Natural killer cell (primary cell): Measurements from ENCODE around the gene ROBO1. TPM values are rescaled to one million over a fixed set of nuclear protein-coding genes. Genes with fewer than 3 reads are reported as not detected.

Experiments used
- ATAC-seq, 3 donors: fragments of 150-1000 bp in 2 of 3; fragments of 200-7000 bp in 1 of 3; cut with Tn5 transposase; 1 replicate in 1 of 3; 2 replicates in 2 of 3; pipeline ENCODE4 v1.10.0; 2021; ENCODE audit warnings: mild to moderate bottlenecking in 2 of 3, moderate library complexity in 2 of 3
- DNase-seq, 2 donors: peaks; one replicate each; pipeline versions ENCODE4 v3.0.0 to v3.0.0-alpha.2; 2013 to 2021; ENCODE audit warnings: mixed read lengths in 1 of 2
- H3K27ac ChIP-seq: one replicate; pipeline ENCODE4 v1.5.1; 2013; ENCODE audit warnings: mild to moderate bottlenecking, low read length
- H3K27me3 ChIP-seq: one replicate; pipeline ENCODE4 v1.6.1; 2013; ENCODE audit warnings: low read length; ENCODE audit not compliant: control insufficient read depth, insufficient read depth
- H3K36me3 ChIP-seq: one replicate; pipeline ENCODE4 v1.6.1; 2013; ENCODE audit warnings: low read length; ENCODE audit not compliant: control insufficient read depth, insufficient read depth
- H3K4me1 ChIP-seq: one replicate; pipeline ENCODE4 v1.6.1; 2013; ENCODE audit warnings: low read length; ENCODE audit not compliant: control insufficient read depth, insufficient read depth
- H3K4me3 ChIP-seq: one replicate; pipeline ENCODE4 v1.5.1; 2013; ENCODE audit warnings: low read length
- H3K9me3 ChIP-seq: one replicate; pipeline ENCODE4 v1.6.1; 2013; ENCODE audit warnings: low read length; ENCODE audit not compliant: control insufficient read depth, insufficient read depth
- H3K27ac Mint-ChIP-seq, 2 donors: one replicate each; pipeline ENCODE4 v1.8.0; 2022; ENCODE audit warnings: mild to moderate bottlenecking in 2 of 2, mixed read lengths in 2 of 2, moderate library complexity in 1 of 2
- H3K27me3 Mint-ChIP-seq, 2 donors: one replicate each; pipeline ENCODE4 v1.8.0; 2022; ENCODE audit warnings: low read depth in 2 of 2, mixed read lengths in 2 of 2
- H3K36me3 Mint-ChIP-seq: one replicate; pipeline ENCODE4 v1.8.0; 2022; ENCODE audit warnings: mixed read lengths
- H3K4me1 Mint-ChIP-seq, 2 donors: one replicate each; pipeline ENCODE4 v1.8.0; 2022; ENCODE audit warnings: mixed read lengths in 2 of 2
- H3K4me3 Mint-ChIP-seq: one replicate; pipeline ENCODE4 v1.8.0; 2022; ENCODE audit warnings: mild to moderate bottlenecking, moderate library complexity, mixed read lengths
- H3K9me3 Mint-ChIP-seq, 2 donors: one replicate each; pipeline ENCODE4 v1.8.0; 2022; ENCODE audit warnings: mixed read lengths in 2 of 2
- CTCF ChIP-seq: fragments of 200-600 bp; IDR thresholded peaks from one replicate; pipeline ENCODE4 v1.8.0; 2022; ENCODE audit warnings: antibody characterized with exemption
- WGBS: methylation state at CpG from one replicate; pipeline ENCODE4 v1.1.7; 2013; ENCODE audit warnings: missing lambda C conversion rate; ENCODE audit not compliant: insufficient coverage; 5-methylcytosine and 5-hydroxymethylcytosine counted together
- intact Hi-C: fragments of 100-400 bp; cut with micrococcal nuclease; formaldehyde crosslinking; loops from one replicate; pipeline ENCODE4 v1.14.2; 2022
- total RNA-seq, 4 donors: library from RNA; stranded (reverse); fragments of 120-200 nt in 1 of 4; gene quantifications; one replicate each; pipeline versions ENCODE4 v1.2.3 to v1.2.4, GENCODE V29; 2013 to 2022

ROBO1 gene
- total RNA-seq, 3 donors from 2014 or later (not counting 1 experiment from before 2014, with no cell fraction given) = 0.07 TPM; not detected in 2

DNA sequence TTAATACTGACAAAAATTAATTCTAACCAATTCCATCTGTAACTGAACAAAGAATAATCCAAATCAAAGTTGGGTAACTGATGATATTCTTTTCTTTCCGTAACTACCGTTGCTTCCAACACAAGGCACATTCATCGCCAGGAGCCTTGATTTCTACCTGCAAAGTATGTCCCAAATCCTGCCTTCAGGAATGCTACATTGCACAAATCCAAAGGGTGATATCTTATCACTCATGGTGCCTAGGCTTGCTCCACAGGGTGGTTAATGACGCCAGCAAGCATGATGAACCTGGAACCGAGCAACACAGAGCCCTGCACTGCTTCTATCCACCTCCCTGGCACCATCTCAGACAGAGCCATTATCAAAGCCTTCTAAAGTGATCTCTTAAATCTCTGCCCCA lies 772.7 kb downstream of the ROBO1 start:
- TF ChIP-seq CTCF = no peak
- no peak overlapping the region for H3K27ac Mint-ChIP-seq
- ATAC-seq (no peak), DNase-seq (no peak)
- H3K36me3 ChIP-seq = no peaks in the 10 kb centered on the region
- no peaks in the 10 kb centered on the region for H3K36me3 Mint-ChIP-seq
- H3K4me1 ChIP-seq = no peaks in the 10 kb centered on the region
- intact Hi-C loops = no loop called here
- 92% methylated on average over 5 of the region's 5 CpGs for WGBS
- peaks cover 20% of the 10 kb centered on the region in 2 donors for H3K9me3 Mint-ChIP-seq
- H3K27me3 Mint-ChIP-seq = no peaks in the 10 kb centered on the region
- H3K27ac ChIP-seq = no peak overlapping the region
- no peaks in the 10 kb centered on the region for H3K27me3 ChIP-seq
- H3K4me3 Mint-ChIP-seq = no peak overlapping the region
- H3K9me3 ChIP-seq = no peaks in the 10 kb centered on the region
- H3K4me3 ChIP-seq = no peak overlapping the region
- H3K4me1 Mint-ChIP-seq = no peaks in the 10 kb centered on the region

GRCh38 chr3:78994174-78995027 lies 773.4 kb downstream of the ROBO1 start:
- DNase-seq (no peak), ATAC-seq (no peak)
- H3K4me3 Mint-ChIP-seq = no peak overlapping the region
- intact Hi-C loops = no loop called here
- Histone ChIP-seq H3K27me3 (no peaks in the 10 kb centered on the region), H3K9me3 (no peaks in the 10 kb centered on the region), H3K36me3 (no peaks in the 10 kb centered on the region), H3K4me3 (no peak overlapping the region), H3K27ac (no peak overlapping the region), H3K4me1 (no peaks in the 10 kb centered on the region)
- H3K27me3 Mint-ChIP-seq = no peaks in the 10 kb centered on the region
- no peak overlapping the region for H3K27ac Mint-ChIP-seq
- WGBS = 79% methylated on average over 9 of the region's 9 CpGs
- no peaks in the 10 kb centered on the region for H3K36me3 Mint-ChIP-seq
- H3K4me1 Mint-ChIP-seq = no peaks in the 10 kb centered on the region
- peaks cover 20% of the 10 kb centered on the region in 2 donors for H3K9me3 Mint-ChIP-seq
- no peak for TF ChIP-seq CTCF

DNA sequence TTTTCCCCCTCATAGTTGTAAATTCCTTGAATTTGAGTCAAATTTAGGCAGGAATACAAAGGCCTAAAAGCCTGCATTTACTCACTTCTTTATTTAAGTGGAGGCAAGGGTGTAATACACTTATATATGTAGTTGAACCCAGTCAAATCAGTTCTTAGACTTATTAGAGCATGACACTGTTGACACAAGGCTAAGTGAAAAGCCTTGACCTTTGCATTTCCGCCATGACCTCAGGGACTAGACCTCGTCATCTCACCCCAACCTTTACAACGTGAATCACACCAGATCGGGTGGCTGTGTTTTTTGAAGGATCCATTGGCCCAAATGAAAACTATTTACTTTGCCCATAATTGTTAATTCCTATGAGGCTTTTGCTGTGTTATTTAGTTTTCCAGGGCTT lies 774.4 kb downstream of the ROBO1 start:
- Mint-ChIP-seq H3K4me1 (no peaks in the 10 kb centered on the region), H3K27ac (no peak overlapping the region), H3K9me3 (peaks cover 20% of the 10 kb centered on the region in 2 donors), H3K4me3 (no peak overlapping the region), H3K27me3 (no peaks in the 10 kb centered on the region), H3K36me3 (no peaks in the 10 kb centered on the region)
- no peak for TF ChIP-seq CTCF
- DNase-seq = no peak
- intact Hi-C loops = no loop called here
- 82% methylated on average over 4 of the region's 4 CpGs for whole genome bisulfite sequencing
- Histone ChIP-seq H3K27ac (no peak overlapping the region), H3K4me1 (no peaks in the 10 kb centered on the region), H3K9me3 (no peaks in the 10 kb centered on the region), H3K36me3 (no peaks in the 10 kb centered on the region), H3K27me3 (no peaks in the 10 kb centered on the region), H3K4me3 (no peak overlapping the region)
- no peak for ATAC-seq

GRCh38 chr3:78992830-78993229 lies 775.0 kb downstream of the ROBO1 start:
- Mint-ChIP-seq H3K4me3 (no peak overlapping the region), H3K36me3 (no peaks in the 10 kb centered on the region), H3K4me1 (no peaks in the 10 kb centered on the region), H3K27ac (no peak overlapping the region), H3K9me3 (peaks cover 20 to 25% of the 10 kb centered on the region in 2 donors), H3K27me3 (no peaks in the 10 kb centered on the region)
- no peaks in the 10 kb centered on the region for H3K4me1 ChIP-seq
- H3K36me3 ChIP-seq = no peaks in the 10 kb centered on the region
- DNase-seq (no peak), ATAC-seq (no peak)
- H3K27ac ChIP-seq = no peak overlapping the region
- no peak overlapping the region for H3K4me3 ChIP-seq
- 96% methylated on average over 3 of the region's 3 CpGs for WGBS
- TF ChIP-seq CTCF = no peak
- H3K27me3 ChIP-seq = no peaks in the 10 kb centered on the region
- no peaks in the 10 kb centered on the region for H3K9me3 ChIP-seq
- intact Hi-C loops = no loop called here
